ENCODE measurements around the gene AKAP13.

DNA sequence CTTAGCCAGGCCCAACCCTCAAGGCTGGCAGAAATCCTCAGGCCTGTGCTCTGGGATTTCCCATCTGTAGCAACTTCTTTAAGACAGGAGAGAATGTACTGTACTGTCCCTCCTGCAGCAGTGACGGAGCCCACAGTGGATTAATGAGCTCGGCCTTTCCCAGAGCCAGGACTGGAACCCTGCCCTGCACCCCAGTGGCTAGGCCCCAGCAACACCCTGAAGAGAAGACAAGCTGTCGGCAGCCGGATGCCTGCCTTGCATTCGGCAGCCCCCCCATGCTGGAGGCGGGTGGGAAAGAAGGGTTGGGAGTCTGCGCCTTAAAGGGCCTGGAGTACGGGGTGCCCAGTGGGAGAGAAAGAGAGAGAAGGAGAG is 382.3 kb downstream of the AKAP13 start:
- no peak for TF ChIP-seq TAF1 (IDR thresholded peaks at IDR 0.05; ENCODE audit: low read depth, low read length)
- TF ChIP-seq POLR2A (IDR thresholded peaks at IDR 0.05; ENCODE audit: low read depth, low read length), result no peak

Measured in GM12891 (cell line).